Measurements from ENCODE around the gene EPB41. TPM values are rescaled to one million over a fixed set of nuclear protein-coding genes. Genes with fewer than 3 reads are reported as not detected.

The EPB41 gene
- total and polyA plus RNA-seq, 2 of the 4 experiments (the other 2 are of a cell fraction): 4.6 to 10.0 TPM

GRCh38 chr1:29123053-29123886 is 208.9 kb downstream of the EPB41 start:
- Histone ChIP-seq H4K20me1 (ENCODE audit: insufficient read depth, low read length) (no peaks in the 10 kb centered on the region; the same call in 1 of the 2 replicates), H3K36me3 (ENCODE audit: control insufficient read depth, insufficient read depth, low read length) (no peaks in the 10 kb centered on the region), H3K9me1 (ENCODE audit: insufficient read depth, low read length) (no peaks in the 10 kb centered on the region; the same call in 1 of the 2 replicates), H3K79me1 (ENCODE audit: low read depth in 1 of 2, low read length in 2 of 2) (peaks cover 0 to 13% of the 10 kb centered on the region in 2 experiments; a peak in 1 of 4 replicates), H2BK120ac (ENCODE audit: low read depth, low read length) (peak overlapping the region; percentile 52), H2BK20ac (ENCODE audit: low read depth, low read length) (no peak overlapping the region), H3K14ac (replicated peaks; ENCODE audit: low read depth, low read length) (peak overlapping the region; percentile 75), H2AFZ (replicated peaks; ENCODE audit: low read length, poor library complexity) (peak overlapping the region; percentile 88), H3K18ac (ENCODE audit: low read depth, low read length) (no peak overlapping the region; the same call in 1 of the 2 replicates), H4K8ac (ENCODE audit: low read depth in 2 of 2, low read length in 2 of 2) (peak overlapping the region; percentile 63 to 84; a peak in 3 of 4 replicates), H3K9ac (ENCODE audit: low read depth, low read length) (peak overlapping the region; percentile 67), H2AK5ac (ENCODE audit: low read depth, low read length) (peak overlapping the region; percentile 72; the same call in 1 of the 2 replicates), H3K4me1 (ENCODE audit: control insufficient read depth, insufficient read depth, low read length) (peaks cover 17% of the 10 kb centered on the region), H3K4me2 (ENCODE audit: low read depth, low read length) (peak overlapping the region; percentile 69), H3K4me3 (ENCODE audit: insufficient read depth, low read depth, low read length) (peak overlapping the region; percentile 54), H3K23ac (ENCODE audit: low read depth, low read length) (peak overlapping the region; percentile 67), H3K27ac (ENCODE audit: insufficient read depth, low read length) (peak overlapping the region; percentile 81), H2AK9ac (replicated peaks; ENCODE audit: low read depth, low read length, poor library complexity) (peak overlapping the region; percentile 99), H2BK15ac (ENCODE audit: low read depth, low read length) (no peak overlapping the region), H3K27me3 (ENCODE audit: control insufficient read depth, insufficient read depth, low read length) (no peaks in the 10 kb centered on the region), H4K91ac (ENCODE audit: insufficient read depth, low read depth, low read length) (peak overlapping the region; percentile 74), H3K4ac (ENCODE audit: low read depth, low read length) (peak overlapping the region; percentile 87), H2BK5ac (ENCODE audit: low read depth, low read length, poor library complexity, severe bottlenecking) (peak overlapping the region; percentile 61), H3K9me3 (ENCODE audit: control insufficient read depth, insufficient read depth, low read length) (no peaks in the 10 kb centered on the region), H3K56ac (ENCODE audit: extremely low read depth, insufficient read depth, low read length) (peak overlapping the region; percentile 52), H4K5ac (ENCODE audit: low read depth, low read length) (peak overlapping the region; percentile 73)
- POLR2A ChIA-PET (ENCODE audit: unreplicated experiment): no interaction called here
- dilution Hi-C loops (cut with HindIII; ENCODE audit: low sequenced_read_pairs, unreplicated experiment): no loop called here
- WGBS, 2 experiments (ENCODE audit: extremely low coverage in 2 of 2, insufficient read length in 1 of 2): 31% methylated on average over 19 of the region's 70 CpGs; no CpG with 5 or more reads in 1 of the 2 experiments
- CTCF ChIA-PET: interaction anchor here (0.8 to 1.0 kb wide), 2 partner anchors 16 to 79 kb away, joined by 3 read pairs; no protein-coding TSS in a partner anchor
- in situ Hi-C loops (cut with MboI; ENCODE audit: low sequenced_read_pairs): no loop called here
- DNase-seq: peak; percentile 16
- peak; percentile 0; the same call in 1 of the 2 replicates for ATAC-seq (ENCODE audit: low read depth)
- no TSS peak for BruUV-seq (replicated peaks)
- intact Hi-C loops (cut with micrococcal nuclease): loop anchor here (2.0 to 5.0 kb wide), 2 partner anchors 58 to 241 kb away; partner anchors contain the start of gene SRSF4
- no peak for TF ChIP-seq POLR2A (IDR thresholded peaks at IDR 0.05; ENCODE audit: low read depth, low read length)
- TF ChIP-seq BHLHE40 (IDR thresholded peaks at IDR 0.05; ENCODE audit: low read depth, low read length): no peak
- no peak for TF ChIP-seq FOS (IDR thresholded peaks at IDR 0.05; ENCODE audit: low read depth, low read length)
- no peak for TF ChIP-seq CTCF (conservative IDR thresholded peaks at IDR 0.05; ENCODE audit: low read depth, low read length)
- no peak for TF ChIP-seq ELK1 (IDR thresholded peaks at IDR 0.05; ENCODE audit: borderline replicate concordance, low read depth, low read length)

Measured in IMR-90 (cell line).